ENCODE results near the gene AP3B1. TPM values are rescaled to one million over a fixed set of nuclear protein-coding genes. Genes with fewer than 3 reads are reported as not detected.

The AP3B1 gene
- total and polyA plus RNA-seq, 4 donors, result 26.4 to 50.4 (median 33.3) TPM

DNA sequence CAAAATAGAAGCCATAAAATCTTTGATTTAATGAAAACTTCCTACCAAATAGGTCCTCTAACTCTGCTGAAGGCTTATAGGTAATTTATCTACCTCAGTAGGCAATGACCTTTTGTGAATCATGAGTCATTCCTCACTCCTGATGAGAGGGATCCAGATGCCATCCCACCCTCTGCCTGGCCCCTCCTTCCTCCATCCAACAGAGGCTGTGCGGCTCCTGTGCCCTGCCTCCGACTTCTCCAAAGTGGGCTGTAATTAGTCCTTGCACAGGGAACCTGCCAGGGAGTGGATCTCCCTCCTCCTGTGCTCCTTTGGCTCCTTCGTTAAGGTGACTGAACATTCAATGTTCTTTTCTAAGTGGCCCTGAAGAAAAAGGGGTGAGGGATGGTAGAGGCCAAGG is 304.5 kb downstream of the AP3B1 start:
- Histone ChIP-seq H3K4me3 (no peak overlapping the region), H3K27ac (ENCODE audit: low read depth in 1 of 2, low read length in 1 of 2) (no peak overlapping the region), H3K9me3 (ENCODE audit: control insufficient read depth in 4 of 4, insufficient read depth in 3 of 4, low read length in 3 of 4) (no peaks in the 10 kb centered on the region), H3K9ac (ENCODE audit: insufficient read depth in 1 of 2, low read length in 2 of 2) (no peak overlapping the region), H3K4me1 (ENCODE audit: control insufficient read depth in 5 of 5, insufficient read depth in 5 of 5, low read length in 5 of 5) (peaks cover 0 to 27% (median 3%) of the 10 kb centered on the region in 5 donors), H3K36me3 (ENCODE audit: control insufficient read depth in 4 of 4, insufficient read depth in 4 of 4, low read length in 4 of 4) (peaks cover 0 to 7% (median 0%) of the 10 kb centered on the region in 4 donors), H3K27me3 (ENCODE audit: control insufficient read depth in 3 of 3, insufficient read depth in 3 of 3, low read length in 2 of 3) (peaks cover 0 to 2% (median 0%) of the 10 kb centered on the region in 3 donors)
- no peak for ATAC-seq (ENCODE audit: insufficient read depth, low FRiP score)
- WGBS, 2 donors, result 93 to 98% methylated on average over 3 of the region's 3 CpGs
- DNase-seq, result no peak
- TF ChIP-seq, protein P1, sequence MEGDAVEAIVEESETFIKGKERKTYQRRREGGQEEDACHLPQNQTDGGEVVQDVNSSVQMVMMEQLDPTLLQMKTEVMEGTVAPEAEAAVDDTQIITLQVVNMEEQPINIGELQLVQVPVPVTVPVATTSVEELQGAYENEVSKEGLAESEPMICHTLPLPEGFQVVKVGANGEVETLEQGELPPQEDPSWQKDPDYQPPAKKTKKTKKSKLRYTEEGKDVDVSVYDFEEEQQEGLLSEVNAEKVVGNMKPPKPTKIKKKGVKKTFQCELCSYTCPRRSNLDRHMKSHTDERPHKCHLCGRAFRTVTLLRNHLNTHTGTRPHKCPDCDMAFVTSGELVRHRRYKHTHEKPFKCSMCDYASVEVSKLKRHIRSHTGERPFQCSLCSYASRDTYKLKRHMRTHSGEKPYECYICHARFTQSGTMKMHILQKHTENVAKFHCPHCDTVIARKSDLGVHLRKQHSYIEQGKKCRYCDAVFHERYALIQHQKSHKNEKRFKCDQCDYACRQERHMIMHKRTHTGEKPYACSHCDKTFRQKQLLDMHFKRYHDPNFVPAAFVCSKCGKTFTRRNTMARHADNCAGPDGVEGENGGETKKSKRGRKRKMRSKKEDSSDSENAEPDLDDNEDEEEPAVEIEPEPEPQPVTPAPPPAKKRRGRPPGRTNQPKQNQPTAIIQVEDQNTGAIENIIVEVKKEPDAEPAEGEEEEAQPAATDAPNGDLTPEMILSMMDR (IDR thresholded peaks at IDR 0.05; ENCODE audit: control extremely low read depth, extremely low read depth), result no peak

DNA sequence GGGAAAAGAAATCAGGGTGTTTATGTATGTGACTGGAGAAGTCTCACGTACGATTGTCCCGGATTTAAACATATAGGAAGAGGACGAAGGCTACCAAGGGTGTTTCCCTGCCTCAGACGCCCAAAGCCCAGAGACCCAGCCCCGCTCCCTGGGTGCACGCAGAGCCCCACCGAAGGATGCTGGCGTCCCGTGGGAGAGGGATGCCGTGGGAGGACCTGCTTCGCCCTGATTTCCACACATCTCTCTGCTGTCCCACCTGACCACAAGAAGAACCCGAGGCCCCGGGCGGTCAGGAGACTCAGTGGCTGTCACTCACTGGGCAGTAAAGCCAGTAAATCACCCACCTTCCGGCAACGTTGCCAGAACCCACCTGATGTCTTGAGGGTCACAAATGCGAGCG is 306.5 kb downstream of the AP3B1 start:
- ATAC-seq (ENCODE audit: insufficient read depth, low FRiP score), result no peak
- no peak for DNase-seq
- no peak overlapping the region for H3K27ac ChIP-seq (ENCODE audit: low read depth in 1 of 2, low read length in 1 of 2)
- no peak overlapping the region for H3K4me3 ChIP-seq
- TF ChIP-seq, protein P1 (IDR thresholded peaks at IDR 0.05; ENCODE audit: control extremely low read depth, extremely low read depth), result no peak
- peaks cover 0 to 33% (median 4%) of the 10 kb centered on the region in 5 donors for H3K4me1 ChIP-seq (ENCODE audit: control insufficient read depth in 5 of 5, insufficient read depth in 5 of 5, low read length in 5 of 5)
- 92 to 95% methylated on average over 19 of the region's 19 CpGs for WGBS, 2 donors
- peaks cover 0 to 2% (median 0%) of the 10 kb centered on the region in 3 donors for H3K27me3 ChIP-seq (ENCODE audit: control insufficient read depth in 3 of 3, insufficient read depth in 3 of 3, low read length in 2 of 3)
- no peak overlapping the region for H3K9ac ChIP-seq (ENCODE audit: insufficient read depth in 1 of 2, low read length in 2 of 2)
- peaks cover 0 to 6% (median 0%) of the 10 kb centered on the region in 4 donors for H3K36me3 ChIP-seq (ENCODE audit: control insufficient read depth in 4 of 4, insufficient read depth in 4 of 4, low read length in 4 of 4)
- H3K9me3 ChIP-seq (ENCODE audit: control insufficient read depth in 4 of 4, insufficient read depth in 3 of 4, low read length in 3 of 4), result no peaks in the 10 kb centered on the region

DNA sequence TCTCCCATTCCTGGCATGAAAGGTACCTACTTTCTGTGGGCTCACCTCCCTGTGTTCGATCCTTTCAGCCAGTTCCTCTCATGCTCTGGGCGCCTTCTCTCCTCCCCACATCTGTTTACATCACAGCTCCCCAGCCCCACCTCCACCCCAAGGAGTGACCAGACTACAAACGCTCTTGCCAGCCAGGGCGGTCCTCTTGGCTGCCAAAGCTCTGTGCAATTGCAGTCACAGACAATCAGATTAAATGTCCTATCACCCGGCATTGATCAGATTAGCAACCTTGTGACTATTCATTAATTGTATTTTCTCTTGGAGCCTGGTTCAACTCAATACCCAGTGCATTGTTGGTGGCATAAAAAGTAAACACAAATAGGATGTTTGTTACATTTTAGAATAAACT is 307.2 kb downstream of the AP3B1 start:
- TF ChIP-seq, protein P1 (IDR thresholded peaks at IDR 0.05; ENCODE audit: control extremely low read depth, extremely low read depth), result no peak
- 67 to 71% methylated on average over 5 of the region's 5 CpGs for WGBS, 2 donors
- no peak for DNase-seq
- Histone ChIP-seq H3K4me3 (no peak overlapping the region), H3K9me3 (ENCODE audit: control insufficient read depth in 4 of 4, insufficient read depth in 3 of 4, low read length in 3 of 4) (no peaks in the 10 kb centered on the region), H3K4me1 (ENCODE audit: control insufficient read depth in 5 of 5, insufficient read depth in 5 of 5, low read length in 5 of 5) (peaks cover 0 to 33% (median 4%) of the 10 kb centered on the region in 5 donors), H3K27ac (ENCODE audit: low read depth in 1 of 2, low read length in 1 of 2) (no peak overlapping the region), H3K9ac (ENCODE audit: insufficient read depth in 1 of 2, low read length in 2 of 2) (no peak overlapping the region), H3K27me3 (ENCODE audit: control insufficient read depth in 3 of 3, insufficient read depth in 3 of 3, low read length in 2 of 3) (peaks cover 0 to 2% (median 0%) of the 10 kb centered on the region in 3 donors), H3K36me3 (ENCODE audit: control insufficient read depth in 4 of 4, insufficient read depth in 4 of 4, low read length in 4 of 4) (peaks cover 0 to 2% (median 0%) of the 10 kb centered on the region in 4 donors)
- no peak for ATAC-seq (ENCODE audit: insufficient read depth, low FRiP score)

DNA sequence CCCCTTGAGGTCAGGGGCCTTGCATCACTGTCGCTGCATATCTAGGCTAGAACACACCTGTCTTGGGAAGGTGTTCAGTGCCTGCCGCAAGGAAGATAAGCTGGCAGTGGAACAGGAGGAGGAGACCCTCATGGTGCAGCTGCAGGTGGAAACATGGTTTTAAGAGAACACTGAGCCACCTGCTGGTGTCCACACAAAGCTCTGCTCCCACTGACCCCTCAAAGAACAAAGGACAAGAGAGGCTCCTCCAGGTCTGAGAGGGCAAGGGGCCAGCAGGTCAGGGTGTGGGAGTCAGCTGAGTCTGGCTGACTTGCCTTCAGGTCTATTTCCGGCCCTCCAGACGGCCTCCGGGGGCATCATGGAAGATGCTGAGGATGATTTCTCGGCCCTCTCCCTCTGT is 308.2 kb downstream of the AP3B1 start:
- no peak for ATAC-seq (ENCODE audit: insufficient read depth, low FRiP score)
- Histone ChIP-seq H3K36me3 (ENCODE audit: control insufficient read depth in 4 of 4, insufficient read depth in 4 of 4, low read length in 4 of 4) (peaks cover 0 to 2% (median 0%) of the 10 kb centered on the region in 4 donors), H3K4me3 (no peak overlapping the region), H3K4me1 (ENCODE audit: control insufficient read depth in 5 of 5, insufficient read depth in 5 of 5, low read length in 5 of 5) (peaks cover 0 to 33% (median 4%) of the 10 kb centered on the region in 5 donors), H3K9ac (ENCODE audit: insufficient read depth in 1 of 2, low read length in 2 of 2) (no peak overlapping the region), H3K27ac (ENCODE audit: low read depth in 1 of 2, low read length in 1 of 2) (no peak overlapping the region), H3K9me3 (ENCODE audit: control insufficient read depth in 4 of 4, insufficient read depth in 3 of 4, low read length in 3 of 4) (no peaks in the 10 kb centered on the region), H3K27me3 (ENCODE audit: control insufficient read depth in 3 of 3, insufficient read depth in 3 of 3, low read length in 2 of 3) (peaks cover 0 to 9% (median 0%) of the 10 kb centered on the region in 3 donors)
- WGBS, 2 donors, result 91 to 92% methylated on average over 6 of the region's 6 CpGs
- TF ChIP-seq, protein P1 (IDR thresholded peaks at IDR 0.05; ENCODE audit: control extremely low read depth, extremely low read depth), result no peak
- DNase-seq, result no peak
